GM18867 (cell line): ENCODE data around the gene CCDC40.

Experiments used
- ATAC-seq: cut with Tn5 transposase; IDR thresholded peaks from one replicate; pipeline ENCODE4 v1.9.1; 2021; ENCODE audit warnings: mild to moderate bottlenecking, moderate library complexity; ENCODE audit not compliant: unreplicated experiment

The CCDC40 gene

DNA sequence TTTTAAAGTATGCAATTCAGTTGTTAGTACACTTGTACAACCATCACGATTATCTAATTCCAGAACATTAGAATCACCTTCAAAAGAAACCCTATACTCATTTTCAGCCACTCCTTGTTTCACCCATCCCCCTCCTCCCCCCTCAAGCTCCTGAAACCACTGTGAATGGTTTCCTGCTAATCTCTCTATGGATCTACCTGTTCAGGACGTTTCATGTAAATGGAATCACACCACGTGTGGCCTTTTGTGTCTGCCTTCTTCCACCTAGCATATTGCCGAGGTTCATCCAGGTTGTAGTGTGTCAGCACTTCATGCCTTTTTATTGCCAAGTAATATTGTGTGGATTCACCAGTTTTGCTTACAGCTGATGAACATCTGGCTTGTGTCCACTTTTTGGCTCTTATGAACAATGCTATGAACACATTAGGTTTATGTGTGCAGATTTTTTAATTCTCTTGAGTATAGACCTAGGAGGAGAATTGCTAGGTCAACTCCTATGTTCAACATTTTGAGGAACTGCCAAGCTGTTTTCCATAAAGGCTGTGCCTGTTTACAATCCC is 92.6 kb downstream of the CCDC40 start:
- no peak for ATAC-seq

DNA sequence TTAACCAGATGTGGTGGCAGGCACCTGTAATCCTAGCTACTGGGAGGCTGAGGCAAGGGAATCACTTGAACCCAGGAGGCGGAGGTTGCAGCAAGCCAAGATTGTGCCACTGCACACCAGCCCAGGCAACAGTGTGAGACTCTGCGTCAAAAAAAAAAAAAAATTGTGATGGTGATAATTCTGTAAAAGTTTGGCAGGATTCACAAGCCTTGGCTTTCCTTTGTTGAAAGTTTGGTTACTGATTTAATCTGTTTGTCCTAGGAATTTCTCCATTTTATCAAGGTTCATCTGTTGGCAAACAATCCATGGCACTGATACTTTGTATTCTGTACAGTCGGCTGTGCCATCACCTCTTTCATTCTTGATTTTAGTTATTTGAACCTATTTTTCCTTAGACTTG is 94.5 kb downstream of the CCDC40 start:
- no peak for ATAC-seq

GRCh38 chr17:80132906-80133625 is 96.6 kb downstream of the CCDC40 start:
- ATAC-seq, result no peak

DNA sequence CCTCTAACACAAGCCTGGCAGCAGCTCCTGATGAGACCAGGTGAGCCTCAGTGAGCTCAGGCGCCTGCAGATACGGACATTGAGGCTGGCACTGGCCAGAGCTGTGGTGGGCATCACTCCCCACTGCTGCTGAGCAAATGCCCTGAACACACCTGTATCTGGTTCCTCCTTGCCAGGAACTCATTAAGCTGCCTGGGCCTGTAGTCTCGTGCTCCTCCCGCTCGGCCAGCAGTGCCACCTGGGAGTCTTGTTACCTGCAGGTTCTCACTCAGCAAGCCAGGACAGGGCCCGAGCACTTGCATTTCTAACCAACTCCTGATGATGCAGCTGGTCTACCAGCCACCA is 97.2 kb downstream of the CCDC40 start:
- no peak for ATAC-seq

- no peak for ATAC-seq
These were observed 100.7 kb downstream of the CCDC40 start for GRCh38 chr17:80137131-80137530.

DNA sequence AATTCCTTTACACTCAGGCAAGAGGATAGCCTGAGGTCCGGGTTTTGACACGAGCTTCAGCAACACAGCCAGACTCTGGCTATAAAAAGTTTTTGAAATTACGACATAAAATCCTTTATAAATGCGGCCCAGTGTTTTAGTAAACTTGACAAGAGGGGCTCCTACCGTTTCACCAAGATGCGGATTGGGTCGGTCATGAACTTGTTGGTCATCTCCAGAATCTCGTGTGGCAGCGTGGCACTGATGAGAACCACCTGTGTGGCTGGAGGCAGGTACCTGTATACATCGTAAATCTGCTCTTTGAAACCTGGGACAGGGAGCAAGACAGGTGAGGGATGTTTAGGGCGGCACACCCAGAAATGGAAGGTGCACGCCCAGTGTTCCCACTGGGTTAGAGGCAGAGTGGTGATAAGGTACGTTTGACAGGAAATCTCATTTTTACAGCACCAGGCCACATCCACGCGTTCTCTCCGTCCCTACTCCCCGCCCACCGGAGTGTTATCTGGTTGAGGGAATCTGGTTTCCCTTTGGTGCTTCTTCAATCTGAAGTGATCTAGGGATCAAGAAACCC is 102.5 kb downstream of the CCDC40 start:
- ATAC-seq, result no peak

DNA sequence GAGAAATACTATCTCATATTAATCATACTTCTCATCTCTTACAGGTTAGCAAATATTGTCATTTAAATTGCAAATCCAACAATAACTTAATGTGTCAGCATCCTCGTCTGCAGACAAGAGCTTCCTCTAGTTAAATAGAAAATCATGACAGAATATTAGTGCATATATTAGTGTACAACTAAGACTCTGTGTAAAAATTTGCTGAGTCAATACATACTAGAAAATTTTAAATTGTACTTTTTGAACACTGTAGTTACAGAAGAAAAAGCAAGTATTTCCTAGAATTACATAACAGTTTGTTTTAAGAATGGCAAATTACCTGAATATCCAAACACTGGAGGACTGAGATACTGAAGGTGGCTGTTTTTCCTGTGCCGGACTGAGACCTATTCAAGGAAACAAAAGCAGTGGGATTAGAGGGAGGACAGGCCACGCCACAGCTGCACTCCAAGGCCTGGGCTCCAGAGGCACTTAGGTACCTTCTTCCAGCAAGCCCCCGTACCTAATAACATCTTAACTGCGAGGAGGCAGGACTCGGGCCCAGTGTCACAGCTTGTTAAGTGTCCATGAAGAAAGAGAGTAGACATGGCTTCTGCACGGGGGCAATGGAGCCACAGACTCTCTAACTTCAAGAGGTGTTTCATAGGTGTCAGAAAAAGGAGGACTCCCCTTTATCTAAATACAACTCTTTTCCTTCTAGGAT is 105.2 kb downstream of the CCDC40 start:
- no peak for ATAC-seq

DNA sequence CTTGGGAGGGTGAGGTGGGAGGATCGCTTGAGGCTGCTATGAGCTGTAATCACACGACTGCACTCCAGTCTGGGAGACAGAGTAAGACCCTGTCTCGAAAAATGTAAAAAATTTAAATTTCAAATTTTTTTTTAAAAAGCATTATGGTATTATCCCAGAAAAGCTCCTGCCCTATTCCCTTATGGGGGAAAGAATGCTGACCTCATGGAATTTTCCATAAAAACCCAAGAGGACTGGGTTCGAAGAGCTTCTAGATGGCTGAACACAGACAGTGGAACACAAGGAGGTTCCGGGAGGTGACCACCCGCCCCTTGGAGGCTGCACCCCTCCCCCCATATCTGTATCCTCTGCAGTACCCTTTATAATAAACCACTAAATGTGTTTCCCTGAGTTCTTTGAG is 106.5 kb downstream of the CCDC40 start:
- ATAC-seq, result no peak

- no peak for ATAC-seq
These were observed 108.9 kb downstream of the CCDC40 start for GRCh38 chr17:80145076-80146075.

DNA sequence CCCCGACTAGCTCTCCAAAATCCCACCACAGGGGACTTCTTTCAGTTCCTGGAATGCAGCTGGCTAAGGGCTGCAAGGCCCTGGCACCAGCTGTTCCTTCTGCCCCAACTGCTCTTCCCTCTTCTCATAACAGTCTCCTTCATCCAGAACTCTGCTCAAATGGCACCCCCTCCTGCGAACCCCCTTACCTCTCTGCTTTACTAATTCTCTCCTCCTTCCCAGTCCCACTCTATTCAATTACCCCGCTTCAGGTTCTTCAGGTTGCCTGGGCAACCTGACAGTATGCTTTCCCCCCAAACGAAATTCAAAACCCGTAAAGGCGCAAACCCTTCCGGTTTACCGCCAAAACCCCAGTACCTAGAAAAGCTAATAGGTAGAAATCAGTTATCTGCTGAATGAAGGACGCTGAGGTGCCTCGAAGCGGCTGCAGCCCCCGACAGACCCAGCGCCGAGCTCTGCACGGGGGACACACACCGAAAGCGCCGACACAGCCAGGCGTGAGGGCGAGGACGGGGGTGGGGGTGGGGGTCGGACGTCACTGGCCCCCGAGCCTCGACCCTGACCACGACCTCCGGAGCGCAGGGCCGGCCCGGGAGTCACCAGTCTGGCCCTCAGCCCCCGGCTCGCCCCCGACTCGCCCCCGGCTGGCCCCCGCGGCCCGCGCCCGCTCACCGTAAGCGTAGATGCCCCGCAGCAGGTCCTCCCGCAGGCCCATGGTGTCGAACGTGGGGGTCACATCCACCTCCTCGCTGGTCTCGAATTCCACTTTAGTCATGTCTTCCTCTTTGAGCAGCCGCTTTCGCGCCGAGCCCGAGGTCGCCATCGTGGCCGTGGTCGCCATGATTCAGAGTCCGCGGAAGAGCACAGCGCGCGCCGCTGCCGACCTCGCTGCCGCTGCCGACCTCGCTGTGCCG is 109.9 kb downstream of the CCDC40 start:
- ATAC-seq, result peak; percentile 14

- peak; percentile 85 for ATAC-seq
These were observed 110.8 kb downstream of the CCDC40 start, which contains the start of gene EIF4A3 for GRCh38 chr17:80147035-80147822. Gene EIF4A3, minus strand, starts transcription at chr17:80147128. Its CDS starts 167 bp downstream, at chr17:80146961.
